ENCODE measurements around the gene FAXDC2. TPM values are rescaled to one million over a fixed set of nuclear protein-coding genes. Genes with fewer than 3 reads are reported as not detected.

The FAXDC2 gene
- total and polyA plus RNA-seq, 9 of the 15 experiments (the other 6 are each of a cell fraction or from before 2014, with no cell fraction given) = 2.4 to 30.0 (median 9.9) TPM

- TF ChIP-seq POLR3G (IDR thresholded peaks at IDR 0.05; ENCODE audit: extremely low read depth, insufficient read length, insufficient replicate concordance) (no peak), MAFK (IDR thresholded peaks at IDR 0.05; ENCODE audit: low read length) (no peak), USF2 (CRISPR knock-in tag; IDR thresholded peaks at IDR 0.05) (peak; percentile 86), PCBP1 (IDR thresholded peaks at IDR 0.05; ENCODE audit: low read depth, low read length, poor library complexity, severe bottlenecking) (no peak), CBX2 (IDR thresholded peaks at IDR 0.05; ENCODE audit: insufficient read depth, low read length, poor library complexity, severe bottlenecking) (no peak), PHF8 (IDR thresholded peaks at IDR 0.05; ENCODE audit: borderline replicate concordance, low read length) (peak; percentile 28; the same call in 1 of the 2 replicates), SRSF9 (IDR thresholded peaks at IDR 0.05; ENCODE audit: borderline replicate concordance, low read depth, low read length) (no peak), ATF7 (IDR thresholded peaks at IDR 0.05) (peak; percentile 55), GABPA (tag; conservative IDR thresholded peaks at IDR 0.05; ENCODE audit: low read depth) (peak; percentile 52), ZC3H11A (IDR thresholded peaks at IDR 0.05; ENCODE audit: low read depth, low read length) (no peak), ZHX1 (conservative IDR thresholded peaks at IDR 0.05; ENCODE audit: low read length) (no peak), ARHGAP35 (IDR thresholded peaks at IDR 0.05; ENCODE audit: partially characterized antibody) (no peak), STAT5A (IDR thresholded peaks at IDR 0.05; ENCODE audit: borderline replicate concordance, low read length) (no peak), CREB3L1 (IDR thresholded peaks at IDR 0.05; ENCODE audit: borderline replicate concordance, low read depth) (no peak), MAX (CRISPR knock-in tag; IDR thresholded peaks at IDR 0.05) (peak; percentile 39; the same call in 1 of the 2 replicates), BHLHE40 (IDR thresholded peaks at IDR 0.05; ENCODE audit: low read length) (peak; percentile 88)
Observed at GRCh38 chr5:154850255-154851062, at the start of gene FAXDC2 (continued).

Measured in K562 (cell line).